Esophagus muscularis mucosa (tissue), 4 donors: ENCODE results near the gene TPM3. TPM values are rescaled to one million over a fixed set of nuclear protein-coding genes. Genes with fewer than 3 reads are reported as not detected.
"Not testable (repeated sequence)": the region's sequence is repeated elsewhere in the genome, so short reads cannot be mapped to it uniquely, and the experiment has no call there.

Experiments
- DNase-seq: peaks from one replicate; pipeline ENCODE4 v3.0.0-alpha.2; 2017; ENCODE audit errors: extremely low spot score
- H3K27ac ChIP-seq, 4 donors: fragments of 200-600 bp; sonication (generic); replicated peaks in 1 of 4; 1 replicate in 3 of 4; 2 replicates in 1 of 4; pipeline ENCODE4 v1.5.1; 2016 to 2019; ENCODE audit warnings: mild to moderate bottlenecking in 1 of 4
- H3K27me3 ChIP-seq, 4 donors: fragments of 200-600 bp; sonication (generic); one replicate each; pipeline versions ENCODE4 v1.5.1 to v1.6.0; 2016 to 2019
- H3K36me3 ChIP-seq, 4 donors: fragments of 200-600 bp; sonication (generic); one replicate each; pipeline ENCODE4 v1.5.1; 2016 to 2019
- H3K4me1 ChIP-seq, 4 donors: fragments of 200-600 bp; sonication (generic); one replicate each; pipeline ENCODE4 v1.5.1; 2016 to 2019
- H3K4me3 ChIP-seq, 4 donors: fragments of 200-600 bp; sonication (generic); 1 replicate in 2 of 4; 2 replicates in 2 of 4; pipeline ENCODE4 v1.5.1; 2016 to 2019; ENCODE audit warnings: mild to moderate bottlenecking in 4 of 4, moderate library complexity in 1 of 4
- H3K9me3 ChIP-seq, 4 donors: fragments of 200-600 bp; sonication (generic); 1 replicate in 3 of 4; 2 replicates in 1 of 4; pipeline ENCODE4 v1.5.1; 2016 to 2019
- EP300 ChIP-seq: sonication (generic); formaldehyde crosslinking; IDR thresholded peaks from one replicate; pipeline ENCODE4 v1.6.1; 2017; ENCODE audit warnings: antibody characterized with exemption
- POLR2A ChIP-seq: fragments of 450-650 bp; IDR thresholded peaks from one replicate; pipeline ENCODE4 v1.6.1; 2017; ENCODE audit warnings: antibody characterized with exemption, moderate library complexity, mild to moderate bottlenecking, low read depth
- POLR2AphosphoS5 ChIP-seq, 2 donors: sonication (generic); formaldehyde crosslinking; IDR thresholded peaks; one replicate each; pipeline ENCODE4 v1.6.1; 2017; ENCODE audit warnings: antibody characterized with exemption in 2 of 2
- WGBS: methylation state at CpG from one replicate; pipeline ENCODE4 v1.1.5; 2018; 5-methylcytosine and 5-hydroxymethylcytosine counted together
- intact Hi-C: fragments of 100-400 bp; cut with DNase I; formaldehyde crosslinking; loops from one replicate; pipeline ENCODE4 v1.15.1; 2023
- total RNA-seq, 4 donors: library from RNA; depleted of rRNA; stranded (reverse); fragments of >200 nt; gene quantifications; one replicate each; pipeline versions ENCODE4 v1.1.0 to v1.2.1, GENCODE V29; 2016
- TF ChIP-seq, protein P1 (sequence below), 3 experiments: fragments of 200-600 bp in 2 of 3; fragments of 450-650 bp in 1 of 3; sonication (generic) in 2 of 3; IDR thresholded peaks; one replicate each; pipeline ENCODE4 v1.5.1; 2017 to 2019; ENCODE audit warnings: antibody characterized with exemption in 3 of 3, mild to moderate bottlenecking in 2 of 3, moderate library complexity in 1 of 3

TPM3 gene
- total RNA-seq, 4 donors from 2014 or later, result 75.6 to 205 (median 131) TPM

DNA sequence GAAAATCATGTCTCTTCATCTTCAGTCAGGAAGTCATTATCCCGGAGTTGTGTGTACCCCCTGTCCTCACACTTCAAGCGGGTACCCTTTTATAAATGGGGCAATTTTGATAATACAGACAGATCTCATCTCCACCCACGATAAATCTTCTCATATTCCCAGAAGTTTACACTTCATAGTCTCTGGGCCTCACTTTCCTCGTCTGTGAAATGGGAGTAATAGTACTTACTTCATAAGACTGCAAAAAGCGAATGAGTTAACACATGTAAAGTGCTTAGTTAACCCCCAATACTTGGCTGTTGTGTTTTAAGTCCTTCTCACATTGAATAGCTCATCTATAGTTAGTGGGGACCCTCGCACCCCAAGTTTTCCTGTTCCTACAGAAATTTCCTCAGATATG lies 37.8 kb downstream of the TPM3 start:
- DNase-seq, result no peak
- Histone ChIP-seq H3K4me1 (peaks cover 16 to 53% (median 32%) of the 10 kb centered on the region in 4 donors), H3K27ac (peak overlapping the region; percentile 71 to 79 (median 73)), H3K4me3 (no peak overlapping the region), H3K9me3 (no peaks in the 10 kb centered on the region), H3K27me3 (no peaks in the 10 kb centered on the region), H3K36me3 (peaks cover 10 to 34% (median 27%) of the 10 kb centered on the region in 4 donors)
- WGBS, result 96% methylated on average over 6 of the region's 6 CpGs
- TF ChIP-seq, protein P1, sequence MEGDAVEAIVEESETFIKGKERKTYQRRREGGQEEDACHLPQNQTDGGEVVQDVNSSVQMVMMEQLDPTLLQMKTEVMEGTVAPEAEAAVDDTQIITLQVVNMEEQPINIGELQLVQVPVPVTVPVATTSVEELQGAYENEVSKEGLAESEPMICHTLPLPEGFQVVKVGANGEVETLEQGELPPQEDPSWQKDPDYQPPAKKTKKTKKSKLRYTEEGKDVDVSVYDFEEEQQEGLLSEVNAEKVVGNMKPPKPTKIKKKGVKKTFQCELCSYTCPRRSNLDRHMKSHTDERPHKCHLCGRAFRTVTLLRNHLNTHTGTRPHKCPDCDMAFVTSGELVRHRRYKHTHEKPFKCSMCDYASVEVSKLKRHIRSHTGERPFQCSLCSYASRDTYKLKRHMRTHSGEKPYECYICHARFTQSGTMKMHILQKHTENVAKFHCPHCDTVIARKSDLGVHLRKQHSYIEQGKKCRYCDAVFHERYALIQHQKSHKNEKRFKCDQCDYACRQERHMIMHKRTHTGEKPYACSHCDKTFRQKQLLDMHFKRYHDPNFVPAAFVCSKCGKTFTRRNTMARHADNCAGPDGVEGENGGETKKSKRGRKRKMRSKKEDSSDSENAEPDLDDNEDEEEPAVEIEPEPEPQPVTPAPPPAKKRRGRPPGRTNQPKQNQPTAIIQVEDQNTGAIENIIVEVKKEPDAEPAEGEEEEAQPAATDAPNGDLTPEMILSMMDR (IDR thresholded peaks at IDR 0.05), result no peak
- no peak for TF ChIP-seq EP300
- TF ChIP-seq POLR2AphosphoS5 (IDR thresholded peaks at IDR 0.05), result no peak
- no peak for TF ChIP-seq POLR2A
- intact Hi-C loops, result no loop called here

DNA sequence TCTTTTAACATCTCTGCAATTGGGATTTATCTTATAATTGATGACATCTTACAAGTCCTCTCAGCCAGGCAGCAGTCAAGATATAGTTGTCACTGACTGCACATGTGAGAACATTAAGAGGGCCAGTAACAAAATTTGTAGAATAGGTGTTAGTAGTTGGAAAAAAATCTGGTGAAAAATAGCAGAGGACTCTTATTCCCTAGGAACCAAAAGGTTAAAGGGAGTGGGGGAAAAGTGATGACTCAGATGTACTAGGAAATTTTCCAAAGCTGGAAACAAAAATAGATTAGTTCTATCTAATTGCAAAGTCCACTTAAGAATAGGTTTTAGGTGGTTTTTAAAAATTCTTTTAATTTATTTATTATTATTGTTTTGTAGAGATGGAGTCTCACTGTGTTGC lies 40.6 kb downstream of the TPM3 start:
- Histone ChIP-seq H3K4me3 (no peak overlapping the region), H3K4me1 (peaks cover 16 to 40% (median 27%) of the 10 kb centered on the region in 4 donors), H3K9me3 (no peaks in the 10 kb centered on the region), H3K27ac (peak overlapping the region in 1 of 4 donors; percentile 1), H3K36me3 (peaks cover 0 to 14% (median 5%) of the 10 kb centered on the region in 4 donors), H3K27me3 (no peaks in the 10 kb centered on the region)
- DNase-seq, result no peak
- TF ChIP-seq POLR2AphosphoS5 (IDR thresholded peaks at IDR 0.05) (no peak), POLR2A (no peak), EP300 (no peak)
- TF ChIP-seq, protein P1 (IDR thresholded peaks at IDR 0.05), result no peak
- intact Hi-C loops, result no loop called here

DNA sequence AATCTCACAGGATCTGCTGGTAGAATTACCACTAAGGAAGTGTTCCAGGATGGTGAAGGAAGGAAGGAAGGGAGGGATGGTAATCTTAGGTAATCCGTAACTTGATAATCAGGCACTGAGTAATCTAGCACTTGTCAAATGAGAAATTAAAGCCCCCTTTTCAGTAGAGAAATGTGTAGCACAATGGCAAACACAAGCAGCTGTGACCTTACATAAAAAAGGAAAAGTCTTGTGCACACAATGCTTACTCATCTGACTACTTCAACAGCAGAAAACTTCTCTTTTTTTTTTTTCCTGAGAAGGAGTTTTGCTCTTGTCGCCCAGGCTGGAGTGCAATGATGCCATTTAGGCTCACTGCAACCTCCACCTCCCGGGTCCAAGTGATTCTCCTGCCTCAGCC lies 43.1 kb downstream of the TPM3 start:
- DNase-seq, result no peak

DNA sequence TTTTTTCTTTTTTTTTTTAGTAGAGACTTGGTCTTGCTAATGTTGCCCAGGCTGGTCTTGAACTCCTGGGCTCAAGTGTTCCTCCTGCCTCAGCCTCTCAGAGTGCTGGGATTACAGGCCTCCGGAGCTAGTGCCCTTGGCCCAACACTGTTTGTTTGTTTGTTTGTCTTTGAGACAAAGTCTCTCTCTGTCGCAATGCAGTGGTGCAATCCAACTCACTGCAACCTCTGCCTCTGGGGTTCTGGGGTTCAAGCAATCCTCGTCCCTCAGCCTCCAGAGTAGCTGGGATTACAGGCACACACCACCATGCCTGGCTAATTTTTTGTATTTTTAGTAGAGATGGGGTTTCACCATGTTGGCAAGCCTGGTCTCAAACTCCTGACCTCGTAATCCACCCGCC lies 44.4 kb downstream of the TPM3 start:
- intact Hi-C loops, H3K9me3 ChIP-seq, H3K27ac ChIP-seq, H3K4me3 ChIP-seq, H3K36me3 ChIP-seq, H3K27me3 ChIP-seq, DNase-seq: not testable (repeated sequence)
- WGBS, result 86% methylated on average over 3 of the region's 5 CpGs
- H3K4me1 ChIP-seq, result peaks cover 0 to 17% (median 9%) of the 10 kb centered on the region in 4 donors

More for the DNA sequence above, 43.1 kb downstream of the TPM3 start:
- H3K36me3 ChIP-seq, result no peaks in the 10 kb centered on the region
- no peak for TF ChIP-seq POLR2AphosphoS5 (IDR thresholded peaks at IDR 0.05)
- TF ChIP-seq, protein P1 (IDR thresholded peaks at IDR 0.05), result no peak
- intact Hi-C loops, result no loop called here
- no peaks in the 10 kb centered on the region for H3K27me3 ChIP-seq
- H3K27ac ChIP-seq, result no peak overlapping the region
- H3K9me3 ChIP-seq, result no peaks in the 10 kb centered on the region
- WGBS, result 65% methylated on average over 3 of the region's 3 CpGs
- no peak overlapping the region for H3K4me3 ChIP-seq
- peaks cover 0 to 17% (median 9%) of the 10 kb centered on the region in 4 donors for H3K4me1 ChIP-seq

DNA sequence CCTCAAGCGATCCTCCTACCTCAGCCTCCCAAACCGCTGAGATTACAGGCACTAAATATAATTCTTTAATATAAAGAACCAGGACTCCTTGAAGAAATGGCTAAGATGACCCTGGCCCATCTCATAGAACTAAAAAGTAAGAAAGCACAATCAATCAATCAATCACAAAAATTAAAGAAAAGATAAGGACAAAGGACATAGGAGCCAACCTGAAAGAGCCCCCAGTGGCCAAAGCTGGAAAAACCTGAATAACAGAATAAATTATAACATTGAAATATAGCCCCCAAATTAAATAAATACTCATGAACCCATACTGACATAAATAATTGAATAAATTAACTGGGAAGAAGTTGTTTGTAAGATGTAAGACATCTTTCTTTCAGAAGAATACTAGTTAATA lies 45.9 kb downstream of the TPM3 start:
- intact Hi-C loops, result no loop called here
- WGBS, result 54% methylated on average over 2 of the region's 2 CpGs

More for the DNA sequence above, 45.9 kb downstream of the TPM3 start:
- TF ChIP-seq, protein P1 (IDR thresholded peaks at IDR 0.05), result peak in 1 of 3 experiments; percentile 32
- TF ChIP-seq EP300, result no peak
- no peak overlapping the region for H3K4me3 ChIP-seq
- DNase-seq, result no peak
- H3K4me1 ChIP-seq, result peaks cover 0 to 12% (median 6%) of the 10 kb centered on the region in 4 donors
- no peaks in the 10 kb centered on the region for H3K36me3 ChIP-seq
- no peaks in the 10 kb centered on the region for H3K9me3 ChIP-seq
- H3K27me3 ChIP-seq, result no peaks in the 10 kb centered on the region
- no peak overlapping the region for H3K27ac ChIP-seq
